GM19193 (cell line): Measurements from ENCODE around the gene PLA2R1.

Experiments used
- POLR2A ChIP-seq: IDR thresholded peaks from 4 replicates; pipeline ENCODE4 v1.6.1; 2011; ENCODE audit not compliant: insufficient read depth, insufficient read length; ENCODE audit errors: extremely low read depth

The PLA2R1 gene

DNA sequence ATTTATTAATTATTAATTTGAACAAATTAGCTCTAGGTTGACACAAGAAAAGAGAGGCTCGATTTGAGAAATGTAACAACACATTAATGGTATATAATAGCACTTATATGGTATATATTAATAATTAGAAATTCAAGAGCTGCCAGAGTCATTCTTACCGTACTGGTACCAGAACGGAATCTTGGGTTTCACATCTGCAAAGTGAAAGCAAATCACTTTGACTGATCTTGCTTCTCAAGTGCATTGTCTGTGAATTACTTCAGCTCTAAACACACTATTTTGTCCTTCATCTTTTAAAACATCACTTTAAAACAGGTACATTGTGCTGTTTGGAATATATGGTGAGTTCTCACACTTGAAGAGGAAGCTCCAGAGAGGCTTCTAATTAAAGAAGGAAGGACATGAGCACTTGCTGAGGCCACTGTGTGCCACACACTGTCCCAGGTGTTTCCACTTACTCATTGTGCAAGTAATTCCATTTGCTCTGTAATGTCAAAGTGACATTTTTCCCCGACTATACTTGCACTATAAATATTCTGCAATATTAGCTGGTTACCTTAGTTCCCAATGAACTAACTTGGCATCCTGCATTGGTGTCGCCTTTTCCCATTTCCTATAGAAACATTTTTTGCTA lies 85.8 kb downstream of the PLA2R1 start:
- no peak for TF ChIP-seq POLR2A

DNA sequence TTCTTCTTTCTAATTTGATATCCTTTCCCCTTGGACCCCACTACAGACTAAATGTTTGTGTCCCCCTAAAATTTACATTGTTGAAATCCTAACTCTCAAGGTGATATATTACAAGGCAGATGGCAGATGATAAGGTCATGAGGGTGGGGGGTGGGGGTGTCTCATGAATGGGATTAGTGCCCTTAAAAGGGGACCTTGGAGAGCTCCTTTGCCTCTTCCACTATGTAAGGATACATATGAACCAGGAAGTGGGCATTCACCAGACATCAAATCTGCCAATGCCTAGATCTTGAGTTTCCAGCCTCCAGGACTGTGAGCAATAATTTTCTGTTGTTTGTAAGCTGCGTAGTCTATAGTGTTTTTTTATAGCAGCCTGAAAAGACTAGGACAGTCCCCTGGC lies 89.1 kb downstream of the PLA2R1 start:
- no peak for TF ChIP-seq POLR2A

DNA sequence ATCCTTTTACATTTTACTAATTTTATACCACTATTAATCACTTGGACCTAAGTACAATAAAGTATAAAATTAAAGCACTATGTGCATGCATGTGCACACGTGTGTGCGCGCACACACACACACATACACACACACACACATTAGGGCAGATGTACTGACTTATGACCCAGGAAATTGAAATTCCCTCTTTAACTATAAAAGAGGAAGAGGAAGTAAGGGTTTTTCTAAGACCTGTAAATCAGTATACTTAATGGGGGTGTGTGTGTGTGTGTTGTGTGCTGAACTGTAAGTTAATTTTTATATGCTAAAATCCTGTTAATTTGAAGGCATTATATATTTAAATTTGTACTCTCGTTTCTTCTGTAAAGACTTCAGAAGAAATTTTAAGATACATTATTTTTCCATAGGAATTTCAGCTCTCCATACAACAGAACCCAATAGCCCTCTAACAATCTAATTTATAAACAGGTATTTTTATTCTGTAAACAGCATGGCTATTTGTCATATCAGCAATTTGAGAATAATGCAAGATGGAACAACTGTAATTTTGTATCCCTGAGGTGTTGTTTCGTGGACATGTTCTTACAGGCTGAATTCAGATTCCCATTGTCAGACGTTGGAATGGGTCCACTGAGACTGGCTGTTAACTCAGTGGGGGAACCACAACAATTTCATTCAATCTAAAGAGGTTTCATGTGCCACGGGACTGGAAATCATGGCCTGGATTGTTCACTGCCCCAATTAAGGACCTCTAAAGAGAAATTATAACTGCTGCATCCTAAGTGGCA lies 90.9 kb downstream of the PLA2R1 start:
- no peak for TF ChIP-seq POLR2A

DNA sequence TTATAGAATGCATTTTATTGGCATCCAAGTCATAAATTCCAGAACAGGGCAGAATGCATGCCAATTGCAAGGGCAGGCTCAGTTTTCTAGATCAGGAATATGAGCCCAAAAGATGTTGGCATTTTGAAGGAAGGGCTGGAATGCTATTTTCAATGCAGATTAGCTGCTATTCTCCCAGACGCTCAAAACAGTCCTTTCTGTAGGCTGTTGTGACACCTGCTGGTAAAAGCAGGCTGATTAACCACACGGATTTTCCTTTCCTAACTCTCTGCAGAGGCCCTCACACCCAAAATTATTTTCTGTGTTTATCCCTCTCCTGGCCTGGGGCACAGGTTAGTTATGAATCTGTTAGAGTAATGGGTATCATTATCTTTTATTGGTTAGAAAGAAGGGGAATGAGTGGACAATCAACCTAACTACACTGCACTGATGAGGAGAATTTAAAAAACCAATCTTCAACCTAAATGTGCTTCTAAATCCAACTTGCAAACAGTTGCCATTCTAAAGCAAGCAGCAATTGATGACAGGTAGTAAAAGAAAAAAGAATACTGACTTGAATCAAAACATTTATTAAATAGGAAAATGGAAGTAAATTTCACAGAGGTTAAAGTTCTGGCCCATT lies 94.0 kb downstream of the PLA2R1 start:
- no peak for TF ChIP-seq POLR2A

DNA sequence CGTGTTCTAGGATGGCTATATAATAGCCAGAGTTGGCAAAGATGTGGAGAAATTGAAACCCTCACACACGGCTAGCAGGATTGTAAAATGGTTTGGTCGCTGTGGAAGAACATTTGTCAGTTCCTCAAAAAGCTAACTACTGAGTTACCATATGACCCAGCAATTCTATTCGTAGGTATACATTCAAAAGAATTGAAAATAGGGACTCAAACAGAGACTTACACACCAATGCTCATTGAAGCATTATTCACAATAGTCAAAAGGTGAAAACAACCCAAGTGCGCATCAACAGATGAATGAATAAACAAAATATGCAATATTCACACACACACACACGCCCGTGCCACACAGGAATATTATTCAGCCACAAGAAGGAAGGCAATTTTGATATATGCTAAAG lies 98.7 kb downstream of the PLA2R1 start:
- TF ChIP-seq POLR2A, result no peak

DNA sequence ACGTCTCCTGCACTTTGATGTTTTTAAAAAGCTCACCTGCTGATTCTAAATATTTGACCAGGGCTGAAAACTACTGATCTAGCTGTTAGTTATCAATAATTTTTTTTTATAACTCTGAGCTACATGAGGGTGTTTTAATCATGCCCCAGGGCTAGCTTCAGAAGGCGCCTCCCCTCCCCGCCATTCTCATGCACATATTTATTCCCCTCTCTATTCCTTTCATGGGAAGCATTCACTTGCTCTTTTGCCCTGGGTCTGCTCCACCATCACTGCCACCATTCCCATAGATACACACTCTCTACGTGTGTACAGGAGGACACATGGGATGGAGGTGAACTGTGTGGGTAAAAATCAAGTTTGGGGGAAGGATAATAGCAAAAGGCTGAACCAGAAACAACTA lies 101.0 kb downstream of the PLA2R1 start:
- no peak for TF ChIP-seq POLR2A

DNA sequence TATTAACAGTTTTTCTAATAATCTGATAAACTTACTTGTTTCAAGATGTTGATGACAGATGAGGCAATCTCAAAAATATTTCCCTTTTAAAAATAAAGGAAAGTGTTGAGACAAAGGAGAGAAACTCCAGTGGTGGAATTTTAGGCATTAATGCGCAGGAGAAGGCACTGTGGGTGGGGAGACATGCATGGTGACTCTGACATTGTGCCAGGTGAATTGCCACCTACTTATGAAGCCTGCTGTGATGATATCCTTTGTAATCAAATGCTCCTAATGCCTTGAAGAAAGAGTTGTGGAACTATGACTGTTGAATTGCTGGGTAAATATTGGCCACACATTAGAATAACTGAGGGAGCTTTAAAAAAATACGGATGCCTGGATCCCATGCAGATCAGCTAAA lies 101.4 kb downstream of the PLA2R1 start:
- no peak for TF ChIP-seq POLR2A

DNA sequence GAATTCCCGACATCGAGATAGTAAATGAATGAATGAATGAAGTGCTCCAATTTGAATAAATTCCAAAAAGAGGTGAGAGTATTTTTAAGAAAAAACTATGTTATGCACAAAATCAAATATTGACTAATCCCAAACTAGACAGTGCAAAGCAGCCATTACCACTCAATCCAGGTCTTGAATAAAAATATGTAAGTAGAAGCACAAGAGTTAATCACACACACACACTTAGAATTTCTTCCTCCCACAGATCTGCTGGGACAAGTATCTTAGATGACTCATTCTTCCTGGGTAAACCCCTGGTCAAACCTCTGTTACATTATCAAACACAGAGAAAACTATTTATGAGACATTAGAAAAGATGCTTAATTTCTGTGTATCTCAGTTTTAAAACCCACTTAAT lies 102.0 kb downstream of the PLA2R1 start:
- no peak for TF ChIP-seq POLR2A

DNA sequence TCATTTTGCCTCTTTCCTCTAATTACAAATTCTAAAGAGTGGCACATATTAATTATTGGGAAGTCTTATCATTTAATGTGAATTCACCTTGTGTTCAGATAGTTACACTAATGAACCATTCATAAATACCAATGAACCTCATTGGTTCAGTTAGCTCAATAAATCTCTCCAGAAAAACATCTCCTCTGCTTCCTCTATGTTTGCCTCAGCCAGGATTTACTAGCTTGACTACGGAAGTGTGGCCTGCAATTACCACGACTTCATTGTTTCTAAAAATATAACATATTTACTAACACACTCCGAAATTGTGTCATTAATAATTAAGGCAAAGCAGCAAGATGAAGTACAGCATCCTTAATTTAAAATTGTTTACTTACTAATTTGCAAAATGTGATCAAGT lies 103.3 kb downstream of the PLA2R1 start:
- no peak for TF ChIP-seq POLR2A

DNA sequence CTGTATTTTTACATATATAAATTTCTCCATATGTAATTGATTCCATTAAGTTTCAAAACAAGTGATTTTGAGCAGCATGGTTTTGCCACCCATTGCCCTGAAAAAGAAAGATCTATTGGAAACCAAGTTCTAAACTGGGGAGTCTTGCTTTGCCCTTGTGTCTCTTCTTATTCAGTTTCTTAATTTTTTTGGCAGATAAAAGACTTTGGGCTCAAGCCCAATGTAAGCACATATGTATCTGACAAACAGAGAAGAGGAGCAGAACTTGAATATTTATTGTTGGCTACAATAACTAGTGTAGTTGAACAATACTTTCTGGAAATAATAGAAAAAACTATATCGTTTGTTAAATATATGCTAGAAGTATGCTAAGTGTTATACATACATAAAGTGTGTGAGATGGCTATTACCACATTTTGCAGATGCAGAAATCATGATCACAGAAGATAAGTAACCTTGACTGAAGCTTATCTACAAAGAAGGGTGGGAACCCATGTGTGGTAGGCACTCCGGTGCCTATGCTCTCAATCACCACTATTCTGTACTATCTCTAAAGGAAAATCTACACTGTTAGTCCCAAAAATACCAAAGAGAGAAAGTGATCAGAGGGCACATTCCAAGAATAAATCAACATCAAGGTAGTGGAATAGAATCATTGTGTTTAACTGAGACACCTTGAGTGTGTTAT lies 109.1 kb downstream of the PLA2R1 start:
- TF ChIP-seq POLR2A, result no peak

DNA sequence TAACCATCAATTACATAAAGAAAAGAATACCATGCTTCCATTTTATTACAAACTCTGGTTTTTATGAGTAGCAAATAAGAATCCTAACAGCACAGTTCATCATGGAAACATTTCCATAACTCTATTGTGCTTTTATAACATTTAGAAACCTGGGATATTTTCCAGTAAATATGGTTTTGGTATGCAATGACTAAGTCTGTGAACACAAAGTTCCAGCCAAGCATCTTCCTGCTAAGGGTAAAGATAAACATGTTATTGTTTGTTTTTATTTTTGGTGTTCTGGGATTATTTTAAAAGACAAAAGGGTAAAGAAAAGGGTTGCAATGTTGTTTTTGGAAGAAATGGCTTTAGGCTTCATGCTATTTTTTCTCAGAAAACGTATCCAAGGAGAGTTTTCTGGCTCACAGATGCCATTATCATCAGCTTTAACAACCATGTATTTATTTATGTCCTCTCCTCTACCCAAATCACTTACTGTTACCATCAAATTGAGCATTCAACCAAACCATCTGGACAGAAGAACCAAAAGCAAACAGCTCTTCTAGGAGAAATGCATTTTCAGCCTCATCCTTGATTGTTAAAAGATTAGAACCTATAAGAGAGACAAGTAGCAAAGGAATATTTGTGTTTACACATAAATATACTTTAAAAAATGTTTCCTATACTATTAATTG lies 116.0 kb downstream of the PLA2R1 start:
- no peak for TF ChIP-seq POLR2A

DNA sequence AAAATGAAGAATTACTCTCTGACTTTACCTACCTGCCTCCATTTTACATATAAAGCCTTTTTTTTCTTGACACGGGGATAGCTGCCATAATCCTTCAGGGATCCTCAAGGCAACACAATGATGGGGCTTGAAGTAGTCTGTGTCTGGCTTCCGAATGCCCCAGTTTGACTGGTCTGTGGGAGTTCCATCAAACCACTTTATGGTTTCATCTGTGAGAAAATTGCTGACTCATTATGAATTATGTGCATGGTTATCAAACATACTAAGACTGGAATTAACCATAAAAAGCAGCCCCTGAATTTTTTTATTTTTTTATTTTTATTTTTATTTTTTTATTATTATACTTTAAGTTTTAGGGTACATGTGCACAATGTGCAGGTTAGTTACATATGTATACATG lies 117.5 kb downstream of the PLA2R1 start:
- no peak for TF ChIP-seq POLR2A

DNA sequence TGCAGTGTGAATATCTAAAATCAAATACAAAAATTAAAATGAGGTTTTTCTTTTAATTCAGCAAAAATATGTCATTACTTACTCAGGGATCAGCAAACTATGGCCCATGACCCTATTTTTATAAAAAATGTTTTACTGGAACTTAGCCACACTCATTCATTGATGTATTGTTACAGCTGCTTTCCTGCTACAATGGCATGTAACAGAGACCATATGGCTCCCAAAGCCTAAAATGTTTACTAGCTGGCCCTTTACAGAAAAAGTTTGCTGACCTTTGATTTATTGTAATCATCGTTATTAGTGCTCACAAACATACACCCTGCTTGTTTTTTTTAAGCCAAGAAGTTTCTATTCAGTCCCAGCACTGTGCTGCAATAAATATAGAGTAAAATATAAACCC lies 120.3 kb downstream of the PLA2R1 start:
- no peak for TF ChIP-seq POLR2A

DNA sequence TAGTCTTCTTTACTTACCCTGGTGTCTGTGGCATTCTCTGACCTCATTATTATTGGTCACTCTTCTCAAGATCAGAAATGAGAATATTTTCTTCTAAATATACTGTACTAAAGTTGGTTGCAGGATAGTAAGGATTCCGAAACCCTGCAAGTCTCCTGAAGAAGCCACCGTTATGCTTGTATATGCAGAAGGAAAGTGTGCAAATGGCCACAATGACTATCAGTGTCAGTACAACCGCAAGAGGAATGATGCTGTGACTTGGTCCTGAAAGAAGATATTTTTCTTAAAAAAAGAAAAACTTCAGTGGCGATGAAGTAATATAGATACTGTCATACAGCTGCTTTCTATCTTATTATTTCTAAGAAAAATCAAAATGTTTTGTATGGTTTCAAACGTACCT lies 120.7 kb downstream of the PLA2R1 start:
- TF ChIP-seq POLR2A, result no peak

DNA sequence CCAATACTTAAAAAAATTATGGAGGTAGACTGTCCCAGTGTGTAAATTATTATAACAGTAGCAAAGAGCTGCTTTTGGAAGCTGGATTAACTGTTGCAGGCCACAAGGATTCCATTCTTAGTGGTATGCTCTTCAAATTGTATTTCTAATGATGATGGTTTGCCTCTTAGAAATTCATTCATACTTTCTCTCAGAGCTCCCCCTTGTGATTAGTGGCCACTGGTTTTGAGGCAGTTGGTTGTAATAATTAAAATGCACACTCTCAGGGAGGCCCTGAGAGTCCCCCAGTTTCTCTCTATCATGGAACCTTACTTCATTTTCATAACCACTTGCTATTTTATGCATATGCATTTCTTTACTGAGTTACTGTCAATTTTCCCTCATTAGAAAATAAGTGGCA lies 122.5 kb downstream of the PLA2R1 start:
- no peak for TF ChIP-seq POLR2A
